Measurements from ENCODE around the gene SEMA3D.
A peak's percentile ranks its signal among the peaks of the same experiment; 100 is the strongest.

The SEMA3D gene

DNA sequence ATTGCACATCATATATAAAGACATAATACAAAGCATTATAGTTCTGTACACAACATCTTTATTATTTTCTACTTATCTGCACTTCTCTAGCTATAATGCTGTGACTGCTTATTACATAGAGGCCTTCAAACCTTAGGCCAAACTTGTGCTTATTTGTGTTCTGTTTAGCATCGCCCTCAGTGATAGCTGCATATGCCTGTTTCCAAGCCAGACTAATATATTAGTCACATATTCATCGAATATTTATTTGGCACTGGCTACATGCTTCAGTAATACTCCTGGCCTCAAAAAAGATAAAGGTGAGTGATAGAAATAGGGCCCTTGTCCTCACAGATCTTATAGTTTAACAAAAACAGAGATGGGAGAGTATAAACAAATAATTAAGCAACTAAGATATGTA lies 30.2 kb upstream of the SEMA3D start:
- H3K4me1 ChIP-seq (ENCODE audit: control insufficient read depth, insufficient read depth, low read length) = no peaks in the 10 kb centered on the region
- H3K9me3 ChIP-seq (ENCODE audit: control insufficient read depth, insufficient read depth, low read length) = no peaks in the 10 kb centered on the region
- H3K4me3 ChIP-seq (ENCODE audit: low read length) = no peak overlapping the region
- DNase-seq (ENCODE audit: low read depth, low spot score) = no peak
- no peak overlapping the region for H3K27ac ChIP-seq (ENCODE audit: low read length)
- no CpG with 5 or more reads among the region's 2 CpGs for WGBS (ENCODE audit: insufficient coverage, insufficient read length)
- H3K27me3 ChIP-seq (ENCODE audit: control insufficient read depth, insufficient read depth, low read length) = no peaks in the 10 kb centered on the region
- H3K36me3 ChIP-seq (ENCODE audit: control insufficient read depth, insufficient read depth, low read length) = no peaks in the 10 kb centered on the region

DNA sequence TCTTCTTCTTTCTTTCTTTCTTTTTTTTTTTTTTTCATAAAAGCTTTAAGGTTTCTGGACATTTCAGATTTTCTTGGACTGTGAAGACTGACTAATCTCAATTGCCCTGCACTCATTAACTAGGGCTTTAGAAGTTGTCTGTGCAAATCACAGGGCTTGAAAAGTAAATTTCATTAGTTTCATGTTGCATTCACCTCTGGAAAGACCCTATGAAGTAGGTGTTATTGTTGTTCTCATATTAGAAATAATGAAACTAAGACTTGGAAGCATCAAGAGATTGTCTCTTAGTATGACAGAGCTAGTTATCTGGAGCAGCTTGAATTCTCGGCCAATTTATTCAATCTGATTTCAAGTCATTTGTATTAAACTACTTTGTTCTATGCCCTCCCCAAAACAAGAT lies 28.2 kb upstream of the SEMA3D start:
- no peak for DNase-seq (ENCODE audit: low read depth, low spot score)
- WGBS (ENCODE audit: insufficient coverage, insufficient read length) = no CpG with 5 or more reads among the region's 1 CpG
- Histone ChIP-seq H3K4me3 (ENCODE audit: low read length) (no peak overlapping the region), H3K27me3 (ENCODE audit: control insufficient read depth, insufficient read depth, low read length) (no peaks in the 10 kb centered on the region), H3K9me3 (ENCODE audit: control insufficient read depth, insufficient read depth, low read length) (no peaks in the 10 kb centered on the region), H3K4me1 (ENCODE audit: control insufficient read depth, insufficient read depth, low read length) (no peaks in the 10 kb centered on the region), H3K27ac (ENCODE audit: low read length) (no peak overlapping the region), H3K36me3 (ENCODE audit: control insufficient read depth, insufficient read depth, low read length) (no peaks in the 10 kb centered on the region)

DNA sequence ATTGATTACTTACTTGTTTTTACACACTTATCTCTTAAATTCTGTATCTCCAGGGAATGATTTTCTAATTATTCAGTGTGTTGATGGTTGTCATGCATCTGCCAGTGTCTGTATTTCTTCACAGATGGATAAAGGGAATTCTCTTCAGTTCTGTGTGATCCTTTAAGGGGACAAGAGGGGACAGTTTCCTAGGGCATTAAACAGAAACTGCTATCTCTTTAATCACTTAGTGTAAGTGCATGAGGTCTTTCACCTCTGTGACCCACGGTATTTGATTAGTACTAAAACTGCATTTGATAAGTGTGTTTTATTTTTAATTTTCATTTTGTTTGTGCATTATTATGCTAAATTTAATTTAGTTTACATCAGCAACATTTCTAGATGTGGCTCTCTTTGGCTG lies 26.6 kb upstream of the SEMA3D start:
- no CpG with 5 or more reads among the region's 1 CpG for WGBS (ENCODE audit: insufficient coverage, insufficient read length)
- Histone ChIP-seq H3K27ac (ENCODE audit: low read length) (no peak overlapping the region), H3K36me3 (ENCODE audit: control insufficient read depth, insufficient read depth, low read length) (no peaks in the 10 kb centered on the region), H3K27me3 (ENCODE audit: control insufficient read depth, insufficient read depth, low read length) (no peaks in the 10 kb centered on the region), H3K9me3 (ENCODE audit: control insufficient read depth, insufficient read depth, low read length) (no peaks in the 10 kb centered on the region), H3K4me3 (ENCODE audit: low read length) (no peak overlapping the region), H3K4me1 (ENCODE audit: control insufficient read depth, insufficient read depth, low read length) (no peaks in the 10 kb centered on the region)
- DNase-seq (ENCODE audit: low read depth, low spot score) = no peak

DNA sequence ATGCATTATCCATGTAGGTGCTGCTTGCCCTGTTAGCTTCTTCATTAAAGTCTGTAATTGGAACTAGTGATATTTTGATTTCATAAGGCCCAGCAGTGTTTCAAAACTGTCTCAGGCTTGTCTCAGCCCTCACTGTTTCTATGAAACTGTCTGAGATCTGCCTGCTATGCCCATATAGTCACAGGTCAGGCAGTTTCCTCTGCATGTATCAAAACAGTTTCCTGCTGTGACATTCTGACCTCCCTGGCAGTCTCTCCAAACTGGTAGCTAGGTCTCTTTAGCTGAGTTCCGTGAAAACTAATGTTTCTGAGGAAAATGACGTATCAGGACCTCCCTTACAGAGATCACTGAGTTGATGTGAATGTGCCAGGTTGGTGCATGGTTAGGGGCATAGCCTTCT lies 18.9 kb upstream of the SEMA3D start:
- Histone ChIP-seq H3K9me3 (ENCODE audit: control insufficient read depth, insufficient read depth, low read length) (no peaks in the 10 kb centered on the region), H3K27ac (ENCODE audit: low read length) (no peak overlapping the region), H3K4me3 (ENCODE audit: low read length) (no peak overlapping the region), H3K27me3 (ENCODE audit: control insufficient read depth, insufficient read depth, low read length) (no peaks in the 10 kb centered on the region), H3K4me1 (ENCODE audit: control insufficient read depth, insufficient read depth, low read length) (no peaks in the 10 kb centered on the region), H3K36me3 (ENCODE audit: control insufficient read depth, insufficient read depth, low read length) (no peaks in the 10 kb centered on the region; the same call in 1 of the 2 replicates)
- no CpG with 5 or more reads among the region's 2 CpGs for WGBS (ENCODE audit: insufficient coverage, insufficient read length)
- no peak for DNase-seq (ENCODE audit: low read depth, low spot score)

DNA sequence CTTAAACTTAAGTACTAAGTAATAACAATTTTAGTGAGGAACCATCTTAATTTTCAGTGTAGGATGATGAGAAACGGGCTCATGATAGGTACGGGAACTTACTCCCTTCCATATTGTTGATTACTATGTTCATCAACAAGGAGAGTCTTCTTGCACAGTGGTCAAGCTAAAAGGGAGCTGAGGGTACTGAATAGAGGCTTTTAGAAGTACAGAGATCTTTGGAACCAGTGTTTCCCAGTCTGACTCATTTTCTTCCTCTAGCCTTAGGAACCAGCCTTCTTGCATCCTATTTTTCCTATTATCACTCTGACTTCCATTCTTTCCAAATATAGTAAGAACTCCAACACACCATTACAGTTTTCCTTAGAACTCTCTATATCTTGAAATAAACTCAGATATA lies 17.6 kb upstream of the SEMA3D start:
- no peak for DNase-seq (ENCODE audit: low read depth, low spot score)
- no CpG with 5 or more reads among the region's 2 CpGs for WGBS (ENCODE audit: insufficient coverage, insufficient read length)

DNA sequence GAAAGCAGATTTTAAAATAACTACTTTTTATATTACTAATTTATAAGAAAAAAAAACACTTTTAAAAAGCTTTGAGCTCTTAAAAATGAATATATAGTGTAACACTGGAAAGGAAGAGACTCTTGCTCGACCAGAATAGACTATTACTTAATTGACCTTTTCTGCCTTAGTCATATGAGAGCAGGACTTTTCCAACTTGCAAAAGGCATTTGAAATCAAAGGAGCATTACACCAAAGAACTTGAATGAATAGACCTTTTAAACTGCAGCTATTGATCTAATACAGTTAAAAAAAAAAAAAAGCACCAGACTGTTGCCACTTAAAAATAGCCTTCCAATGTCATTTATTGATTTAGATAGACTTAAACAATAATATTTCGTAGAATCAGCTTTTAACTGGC lies 17.2 kb upstream of the SEMA3D start:
- no CpG with 5 or more reads among the region's 2 CpGs for WGBS (ENCODE audit: insufficient coverage, insufficient read length)
- Histone ChIP-seq H3K27me3 (ENCODE audit: control insufficient read depth, insufficient read depth, low read length) (no peaks in the 10 kb centered on the region), H3K36me3 (ENCODE audit: control insufficient read depth, insufficient read depth, low read length) (no peaks in the 10 kb centered on the region; the same call in 1 of the 2 replicates), H3K9me3 (ENCODE audit: control insufficient read depth, insufficient read depth, low read length) (no peaks in the 10 kb centered on the region; the same call in 1 of the 2 replicates), H3K4me3 (ENCODE audit: low read length) (no peak overlapping the region), H3K4me1 (ENCODE audit: control insufficient read depth, insufficient read depth, low read length) (no peaks in the 10 kb centered on the region), H3K27ac (ENCODE audit: low read length) (no peak overlapping the region)
- no peak for DNase-seq (ENCODE audit: low read depth, low spot score)

More for the DNA sequence above, 17.6 kb upstream of the SEMA3D start:
- H3K27ac ChIP-seq (ENCODE audit: low read length) = no peak overlapping the region
- H3K4me1 ChIP-seq (ENCODE audit: control insufficient read depth, insufficient read depth, low read length) = no peaks in the 10 kb centered on the region
- no peak overlapping the region for H3K4me3 ChIP-seq (ENCODE audit: low read length)
- no peaks in the 10 kb centered on the region; the same call in 1 of the 2 replicates for H3K36me3 ChIP-seq (ENCODE audit: control insufficient read depth, insufficient read depth, low read length)
- no peaks in the 10 kb centered on the region; the same call in 1 of the 2 replicates for H3K9me3 ChIP-seq (ENCODE audit: control insufficient read depth, insufficient read depth, low read length)
- H3K27me3 ChIP-seq (ENCODE audit: control insufficient read depth, insufficient read depth, low read length) = no peaks in the 10 kb centered on the region

DNA sequence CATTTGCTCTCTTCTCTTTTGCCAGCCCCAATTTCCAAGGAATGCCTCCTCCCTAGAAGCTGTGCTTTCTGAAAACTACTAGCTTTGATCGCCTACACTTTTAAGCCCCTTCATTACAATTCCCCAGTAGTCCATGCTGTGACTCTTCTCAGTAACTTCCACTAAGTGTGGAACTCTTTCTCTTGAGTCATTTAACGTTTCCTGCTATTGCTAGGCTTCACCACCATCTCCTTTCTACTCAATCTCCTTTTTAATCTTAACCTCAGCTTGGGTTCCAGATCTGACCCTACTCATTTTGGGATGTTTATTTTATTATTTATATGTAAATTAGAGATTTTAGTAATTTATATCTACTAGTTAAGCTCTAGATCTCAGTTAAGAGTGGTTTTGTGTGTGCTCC lies 14.4 kb upstream of the SEMA3D start:
- Histone ChIP-seq H3K9me3 (ENCODE audit: control insufficient read depth, insufficient read depth, low read length) (no peaks in the 10 kb centered on the region; the same call in 1 of the 2 replicates), H3K27ac (ENCODE audit: low read length) (no peak overlapping the region), H3K27me3 (ENCODE audit: control insufficient read depth, insufficient read depth, low read length) (no peaks in the 10 kb centered on the region), H3K4me3 (ENCODE audit: low read length) (no peak overlapping the region), H3K36me3 (ENCODE audit: control insufficient read depth, insufficient read depth, low read length) (no peaks in the 10 kb centered on the region; the same call in 1 of the 2 replicates), H3K4me1 (ENCODE audit: control insufficient read depth, insufficient read depth, low read length) (no peaks in the 10 kb centered on the region)
- WGBS (ENCODE audit: insufficient coverage, insufficient read length) = no CpG with 5 or more reads among the region's 2 CpGs
- DNase-seq (ENCODE audit: low read depth, low spot score) = no peak

DNA sequence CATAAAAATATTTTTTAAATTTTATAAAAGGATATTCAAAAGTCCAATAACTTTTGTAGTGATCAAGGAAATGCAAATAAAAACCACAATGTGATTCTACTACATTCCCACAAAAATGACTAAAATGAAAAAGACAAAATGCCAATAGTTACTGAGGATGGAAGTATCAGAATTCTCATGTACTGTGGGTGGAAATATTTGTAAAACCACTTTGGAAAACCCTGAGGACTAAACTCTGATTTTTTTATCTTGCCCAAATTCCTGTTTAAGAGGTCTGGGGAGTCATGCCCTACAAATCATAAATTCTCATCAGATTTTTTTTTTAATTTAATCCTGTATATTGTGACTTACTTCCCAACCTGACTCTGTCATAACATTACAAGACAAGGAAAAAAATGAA lies 9.8 kb upstream of the SEMA3D start:
- H3K27me3 ChIP-seq (ENCODE audit: control insufficient read depth, insufficient read depth, low read length) = no peaks in the 10 kb centered on the region
- no peaks in the 10 kb centered on the region; the same call in 1 of the 2 replicates for H3K9me3 ChIP-seq (ENCODE audit: control insufficient read depth, insufficient read depth, low read length)
- no peak overlapping the region for H3K27ac ChIP-seq (ENCODE audit: low read length)
- H3K4me1 ChIP-seq (ENCODE audit: control insufficient read depth, insufficient read depth, low read length) = no peaks in the 10 kb centered on the region
- no peaks in the 10 kb centered on the region; the same call in 1 of the 2 replicates for H3K36me3 ChIP-seq (ENCODE audit: control insufficient read depth, insufficient read depth, low read length)
- no peak overlapping the region for H3K4me3 ChIP-seq (ENCODE audit: low read length)
- no peak for DNase-seq (ENCODE audit: low read depth, low spot score)

DNA sequence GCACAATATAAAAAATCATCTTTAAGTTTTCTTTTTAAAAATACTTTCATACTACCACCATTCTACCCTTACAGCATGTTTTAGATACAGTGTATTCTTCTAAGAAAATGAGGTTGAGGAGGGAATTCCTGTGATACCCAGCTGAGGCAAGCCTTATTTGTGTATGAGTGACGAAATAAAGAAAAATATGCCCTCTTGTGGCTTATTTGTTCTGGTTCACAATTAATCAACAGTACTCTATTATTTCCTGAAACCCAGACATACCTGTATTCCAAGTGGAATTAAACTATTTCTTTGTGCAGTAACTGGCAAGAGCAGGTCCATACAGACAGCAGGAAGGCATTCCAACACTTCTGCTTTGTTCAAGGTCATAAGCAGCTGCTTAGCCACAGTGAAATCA lies 4.5 kb upstream of the SEMA3D start:
- Histone ChIP-seq H3K9me3 (ENCODE audit: control insufficient read depth, insufficient read depth, low read length) (no peaks in the 10 kb centered on the region), H3K27ac (ENCODE audit: low read length) (no peak overlapping the region), H3K4me1 (ENCODE audit: control insufficient read depth, insufficient read depth, low read length) (no peaks in the 10 kb centered on the region), H3K27me3 (ENCODE audit: control insufficient read depth, insufficient read depth, low read length) (no peaks in the 10 kb centered on the region; the same call in 1 of the 2 replicates), H3K4me3 (ENCODE audit: low read length) (no peak overlapping the region), H3K36me3 (ENCODE audit: control insufficient read depth, insufficient read depth, low read length) (no peaks in the 10 kb centered on the region)
- no CpG with 5 or more reads among the region's 1 CpG for WGBS (ENCODE audit: insufficient coverage, insufficient read length)
- DNase-seq (ENCODE audit: low read depth, low spot score) = no peak

DNA sequence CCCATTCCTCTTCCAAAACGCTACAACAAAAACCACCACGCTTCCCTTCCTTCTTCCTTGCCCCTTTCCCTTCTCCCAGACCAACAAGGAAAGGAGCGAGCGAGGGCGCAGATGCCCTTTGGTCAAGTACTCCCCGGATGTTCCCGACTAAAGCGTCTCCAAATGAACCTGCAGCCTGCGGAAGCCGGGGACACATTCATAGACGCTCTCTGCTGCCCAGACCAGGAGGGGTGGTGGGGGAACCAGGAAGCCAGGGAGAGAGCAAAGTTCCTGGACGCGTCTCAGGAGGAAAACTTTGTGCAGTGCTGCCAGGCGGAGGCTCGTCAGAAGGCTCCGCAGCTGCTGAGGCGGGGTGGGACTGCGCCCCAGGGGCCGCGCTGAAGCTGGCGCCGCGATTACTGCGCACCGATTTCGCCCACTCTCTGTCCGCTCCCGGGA lies 754 bp downstream of the SEMA3D start:
- H3K9me3 ChIP-seq (ENCODE audit: control insufficient read depth, insufficient read depth, low read length) = no peaks in the 10 kb centered on the region
- peak overlapping the region; percentile 56; the same call in 1 of the 2 replicates for H3K4me3 ChIP-seq (ENCODE audit: low read length)
- no peak for DNase-seq (ENCODE audit: low read depth, low spot score)
- H3K36me3 ChIP-seq (ENCODE audit: control insufficient read depth, insufficient read depth, low read length) = no peaks in the 10 kb centered on the region
- H3K4me1 ChIP-seq (ENCODE audit: control insufficient read depth, insufficient read depth, low read length) = no peaks in the 10 kb centered on the region
- no CpG with 5 or more reads among the region's 28 CpGs for WGBS (ENCODE audit: insufficient coverage, insufficient read length)
- H3K27me3 ChIP-seq (ENCODE audit: control insufficient read depth, insufficient read depth, low read length) = peaks cover 3% of the 10 kb centered on the region; the same call in 1 of the 2 replicates
- no peak overlapping the region for H3K27ac ChIP-seq (ENCODE audit: low read length)

DNA sequence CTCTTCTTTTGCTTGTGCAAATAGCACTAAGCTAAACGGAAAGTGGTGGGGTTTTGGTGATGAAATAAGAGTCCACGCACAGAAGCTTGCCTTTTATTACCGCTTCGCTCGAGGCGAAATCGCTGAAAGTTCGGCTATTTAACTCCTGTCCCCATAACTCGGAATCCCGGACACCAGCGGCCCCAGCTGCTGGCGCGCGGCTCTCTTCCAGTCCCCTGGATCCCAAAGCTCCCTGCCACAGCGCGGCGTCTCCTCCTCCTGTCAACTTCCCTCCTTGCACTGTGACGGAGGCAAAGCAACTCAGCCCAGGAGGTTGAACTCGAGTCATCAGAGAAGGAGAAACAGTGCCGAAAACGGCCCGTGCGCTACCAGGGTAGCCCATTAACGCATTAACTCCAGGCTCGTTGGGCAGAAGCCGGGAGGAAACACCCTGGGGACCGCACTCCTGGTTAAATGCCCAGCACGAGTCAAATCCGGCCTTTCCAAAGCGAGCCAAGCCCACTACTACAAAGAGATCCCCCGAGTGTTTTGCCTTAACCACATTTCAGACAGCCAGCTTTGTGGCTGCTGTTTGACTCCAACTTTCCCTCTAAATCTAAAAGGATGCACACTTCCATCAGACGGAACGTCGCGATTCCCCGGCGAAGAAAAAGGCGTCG lies 1.3 kb downstream of the SEMA3D start:
- Histone ChIP-seq H3K4me3 (ENCODE audit: low read length) (peak overlapping the region; percentile 56; the same call in 1 of the 2 replicates), H3K4me1 (ENCODE audit: control insufficient read depth, insufficient read depth, low read length) (no peaks in the 10 kb centered on the region), H3K27ac (ENCODE audit: low read length) (no peak overlapping the region), H3K27me3 (ENCODE audit: control insufficient read depth, insufficient read depth, low read length) (peaks cover 3% of the 10 kb centered on the region; the same call in 1 of the 2 replicates), H3K9me3 (ENCODE audit: control insufficient read depth, insufficient read depth, low read length) (no peaks in the 10 kb centered on the region), H3K36me3 (ENCODE audit: control insufficient read depth, insufficient read depth, low read length) (no peaks in the 10 kb centered on the region)
- DNase-seq (ENCODE audit: low read depth, low spot score) = no peak
- WGBS (ENCODE audit: insufficient coverage, insufficient read length) = no CpG with 5 or more reads among the region's 39 CpGs
